K562 (cell line): ENCODE data around the gene ARSK. TPM values are rescaled to one million over a fixed set of nuclear protein-coding genes. Genes with fewer than 3 reads are reported as not detected.

ENCODE experiments used
- ATAC-seq: fragments of 200-7000 bp; cut with Tn5 transposase; 3 replicates; pipeline ENCODE4 v1.9.1; 2020; ENCODE audit warnings: moderate library complexity
- BruUV-seq: library from RNA; stranded (reverse); fragments of 400-500 nt; replicated peaks from 2 replicates; lab custom pipeline; 2021; lab: Mats Ljungman, UMichigan
- CTCF ChIA-PET: fragments of 300-600 bp; formaldehyde crosslinking; extraction: SDS; loops from one replicate; lab custom pipeline; 2021; ENCODE audit warnings: low intra/inter-chr PET ratio; lab: Yijun Ruan, JAX
- POLR2A ChIA-PET: fragments of 300-600, 350-650 bp; sonication (Branson Sonifier 250); formaldehyde crosslinking; extraction: SDS; loops from one replicate; lab custom pipeline; 2021; ENCODE audit warnings: antibody characterized with exemption, inconsistent platforms; lab: Yijun Ruan, JAX
- DNase-seq, 4 experiments: peaks; one replicate each; pipeline versions ENCODE4 v3.0.0 to v3.0.0-alpha.2; 2011 to 2018; ENCODE audit warnings: low spot score in 3 of 4, mixed read lengths in 3 of 4; ENCODE audit errors: extremely low read depth in 1 of 4
- FAIRE-seq: peaks from 2 replicates; lab custom pipeline; 2011; peaks lifted over from hg19 to GRCh38; lab: Jason Lieb, UNC
- H2AFZ ChIP-seq: 2 replicates; pipeline ENCODE4 v1.6.0; 2011; ENCODE audit warnings: low read depth, low read length, control low read depth, inconsistent platforms
- H3K27ac ChIP-seq: fragments of 200-600 bp; 3 replicates; pipeline ENCODE4 v1.8.0; 2011; ENCODE audit warnings: low read depth, mild to moderate bottlenecking, control low read depth, inconsistent platforms, low read length, moderate library complexity, mixed read lengths; ENCODE audit errors: extremely low read depth
- H3K27me3 ChIP-seq, 2 experiments: fragments of 300-600 bp in 1 of 2; 2 replicates in 1 of 2; 3 replicates in 1 of 2; pipeline versions ENCODE4 v1.6.0 to v1.8.0; 2011; ENCODE audit warnings: inconsistent platforms in 2 of 2, low read length in 2 of 2, mild to moderate bottlenecking in 1 of 2, mixed read lengths in 1 of 2, moderate library complexity in 1 of 2; ENCODE audit not compliant: control insufficient read depth in 2 of 2, insufficient read depth in 2 of 2
- H3K36me3 ChIP-seq: fragments of 300-600 bp; 3 replicates; pipeline ENCODE4 v1.8.0; 2011; ENCODE audit warnings: mild to moderate bottlenecking, low read length, inconsistent platforms; ENCODE audit not compliant: control insufficient read depth, insufficient read depth
- H3K4me1 ChIP-seq, 2 experiments: fragments of 200-600 bp in 1 of 2; replicated peaks in 1 of 2; 2 replicates in 1 of 2; 3 replicates in 1 of 2; pipeline versions ENCODE4 v1.5.1 to v1.8.0; 2011; ENCODE audit warnings: inconsistent platforms in 2 of 2, low read length in 2 of 2, mild to moderate bottlenecking in 1 of 2, mixed read lengths in 1 of 2, moderate library complexity in 1 of 2; ENCODE audit not compliant: control insufficient read depth in 2 of 2, insufficient read depth in 2 of 2
- H3K4me2 ChIP-seq: 2 replicates; pipeline ENCODE4 v1.6.1; 2011; ENCODE audit warnings: low read length, control low read depth, inconsistent platforms, mixed read lengths; ENCODE audit not compliant: insufficient read depth
- H3K4me3 ChIP-seq: fragments of 200-600 bp; sonication (generic), shearing (Covaris generic); 2 replicates; pipeline ENCODE4 v1.5.1; 2016; ENCODE audit warnings: control low read depth, inconsistent platforms
- H3K79me2 ChIP-seq: fragments of 200-600 bp; 3 replicates; pipeline ENCODE4 v1.8.0; 2011; ENCODE audit warnings: low read length, inconsistent platforms; ENCODE audit not compliant: control insufficient read depth, insufficient read depth
- H3K9ac ChIP-seq, 2 experiments: 2 replicates each; pipeline versions ENCODE4 v1.6.0 to v1.6.1; 2011; ENCODE audit warnings: low read depth in 2 of 2, low read length in 2 of 2, control low read depth in 1 of 2, inconsistent platforms in 1 of 2, mild to moderate bottlenecking in 1 of 2, mixed read lengths in 1 of 2; ENCODE audit not compliant: insufficient read depth in 1 of 2
- H3K9me1 ChIP-seq: one replicate; pipeline ENCODE4 v1.6.0; 2011; ENCODE audit warnings: inconsistent platforms, mild to moderate bottlenecking, low read length, moderate library complexity; ENCODE audit not compliant: control insufficient read depth, insufficient read depth
- H3K9me3 ChIP-seq: replicated peaks from 2 replicates; pipeline ENCODE4 v1.5.1; 2011; ENCODE audit warnings: low read depth, low read length, inconsistent platforms; ENCODE audit not compliant: control insufficient read depth, insufficient read depth
- H4K20me1 ChIP-seq: replicated peaks from 2 replicates; pipeline ENCODE4 v1.6.1; 2011; ENCODE audit warnings: low read length, inconsistent platforms, mixed read lengths; ENCODE audit not compliant: control insufficient read depth, insufficient read depth
- MEF2D ChIP-seq: conservative IDR thresholded peaks from 2 replicates; pipeline ENCODE4 v1.6.1; 2016; ENCODE audit warnings: low read depth, missing genetic modification characterization, missing compliant biosample characterization
- MIER1 ChIP-seq: fragments of 450-650 bp; IDR thresholded peaks from 2 replicates; pipeline ENCODE4 v1.6.1; 2016; ENCODE audit warnings: antibody characterized with exemption, mild to moderate bottlenecking, low read depth
- NFE2L1 ChIP-seq: fragments of 450-650 bp; IDR thresholded peaks from 2 replicates; pipeline ENCODE4 v1.6.1; 2016; ENCODE audit warnings: missing genetic modification characterization, low read depth, mild to moderate bottlenecking, missing compliant biosample characterization, moderate library complexity, borderline replicate concordance
- PML ChIP-seq: IDR thresholded peaks from 2 replicates; pipeline ENCODE4 v1.6.1; 2012; ENCODE audit warnings: low read length, inconsistent platforms
- SMAD3 ChIP-seq: fragments of 450-650 bp; formaldehyde crosslinking; conservative IDR thresholded peaks from 2 replicates; pipeline ENCODE4 v1.4.0; 2020; ENCODE audit warnings: mild to moderate bottlenecking
- SMC3 ChIP-seq: conservative IDR thresholded peaks from 2 replicates; pipeline ENCODE4 v1.6.1; 2011; ENCODE audit warnings: low read depth, low read length, improper control_type of control experiment; ENCODE audit not compliant: insufficient read depth
- WGBS: fragments of 100-300 bp; shearing (Covaris generic); methylation state at CpG from one replicate; pipeline ENCODE4 v1.1.6; 2016; ENCODE audit warnings: low coverage, mixed read lengths; ENCODE audit not compliant: insufficient coverage; ENCODE audit errors: missing lambda C conversion rate; 5-methylcytosine and 5-hydroxymethylcytosine counted together
- in situ Hi-C: fragments of 300-500 bp; cut with MboI; formaldehyde crosslinking; loops from 4 replicates; pipeline ENCODE4 v1.15.0; 2018; ENCODE audit warnings: inconsistent platforms, mixed read lengths
- intact Hi-C: fragments of 100-400 bp; cut with micrococcal nuclease; formaldehyde crosslinking; loops from 2 replicates; pipeline ENCODE4 v1.14.2; 2022
- polyA plus RNA-seq, 8 experiments: library from polyadenylated mRNA; depleted of rRNA in 4 of 8; stranded (reverse) in 5 of 8; unstranded in 3 of 8; fragments of >200 nt; fragmentation: Nextera tagmentation in 2 of 8; fragmentation: Illumina TruSeq in 1 of 8; extraction: Ambion mirVana in 2 of 8; extraction: Trizol in 1 of 8; gene quantifications; 2 replicates each; pipeline versions ENCODE4 v1.2.1 to v1.2.3, GENCODE V29; 2011 to 2014; ENCODE audit warnings: inconsistent platforms in 1 of 8, missing spikeins in 1 of 8
- total RNA-seq, 7 experiments: library from RNA; depleted of rRNA in 6 of 7; stranded (reverse); fragments of >200 nt in 6 of 7; fragmentation: Illumina TruSeq in 2 of 7; extraction: Trizol in 2 of 7; gene quantifications; 2 replicates each; pipeline versions ENCODE4 v1.2.1 to v1.2.3, GENCODE V29; 2011 to 2021; ENCODE audit warnings: low replicate concordance in 1 of 7
- TF ChIP-seq, protein P1 (sequence below): fragments of 450-650 bp; formaldehyde crosslinking; IDR thresholded peaks from 2 replicates; pipeline ENCODE4 v1.4.0; 2022; ENCODE audit warnings: mild to moderate bottlenecking, moderate library complexity
- TF ChIP-seq, protein P2 (sequence below): sonication (generic); formaldehyde crosslinking; IDR thresholded peaks from 2 replicates; pipeline ENCODE4 v1.8.1; 2023; ENCODE audit warnings: mild to moderate bottlenecking, missing genetic modification reagents, moderate library complexity
- TF ChIP-seq, protein P3 (sequence below): sonication (generic); formaldehyde crosslinking; IDR thresholded peaks from 2 replicates; pipeline ENCODE4 v1.8.0; 2022; ENCODE audit warnings: missing genetic modification reagents, mild to moderate bottlenecking, moderate library complexity, borderline replicate concordance

The ARSK gene
- total and polyA plus RNA-seq, 9 of the 15 experiments (the other 6 are each of a cell fraction or from before 2014, with no cell fraction given) = 2.7 to 9.4 (median 7.1) TPM

DNA sequence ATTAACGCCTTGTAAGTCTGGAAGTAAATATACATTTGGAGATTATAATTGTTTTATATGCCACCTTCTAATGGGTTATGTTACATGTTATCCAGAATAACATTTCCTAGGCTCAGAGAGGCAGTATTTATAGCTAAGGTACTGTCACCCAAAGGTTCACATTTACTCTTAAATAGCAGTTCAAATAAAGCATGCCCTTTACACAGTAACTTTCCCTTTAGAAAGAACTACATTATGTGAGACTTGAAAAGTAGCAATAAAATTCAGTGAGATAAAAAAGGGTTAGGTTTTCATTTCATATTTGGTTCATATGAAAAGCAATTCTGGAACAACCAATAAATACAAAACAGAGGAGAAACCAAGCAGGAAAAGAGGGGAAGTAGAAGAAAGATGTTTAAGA is 35.2 kb upstream of the ARSK start:
- TF ChIP-seq, protein P1, sequence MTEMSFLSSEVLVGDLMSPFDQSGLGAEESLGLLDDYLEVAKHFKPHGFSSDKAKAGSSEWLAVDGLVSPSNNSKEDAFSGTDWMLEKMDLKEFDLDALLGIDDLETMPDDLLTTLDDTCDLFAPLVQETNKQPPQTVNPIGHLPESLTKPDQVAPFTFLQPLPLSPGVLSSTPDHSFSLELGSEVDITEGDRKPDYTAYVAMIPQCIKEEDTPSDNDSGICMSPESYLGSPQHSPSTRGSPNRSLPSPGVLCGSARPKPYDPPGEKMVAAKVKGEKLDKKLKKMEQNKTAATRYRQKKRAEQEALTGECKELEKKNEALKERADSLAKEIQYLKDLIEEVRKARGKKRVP = no peak
- TF ChIP-seq NFE2L1 (tag) (no peak), MEF2D (tag) (no peak), SMC3 (no peak), MIER1 (no peak), PML (no peak), SMAD3 (CRISPR knock-in tag) (no peak)
- TF ChIP-seq, protein P2, sequence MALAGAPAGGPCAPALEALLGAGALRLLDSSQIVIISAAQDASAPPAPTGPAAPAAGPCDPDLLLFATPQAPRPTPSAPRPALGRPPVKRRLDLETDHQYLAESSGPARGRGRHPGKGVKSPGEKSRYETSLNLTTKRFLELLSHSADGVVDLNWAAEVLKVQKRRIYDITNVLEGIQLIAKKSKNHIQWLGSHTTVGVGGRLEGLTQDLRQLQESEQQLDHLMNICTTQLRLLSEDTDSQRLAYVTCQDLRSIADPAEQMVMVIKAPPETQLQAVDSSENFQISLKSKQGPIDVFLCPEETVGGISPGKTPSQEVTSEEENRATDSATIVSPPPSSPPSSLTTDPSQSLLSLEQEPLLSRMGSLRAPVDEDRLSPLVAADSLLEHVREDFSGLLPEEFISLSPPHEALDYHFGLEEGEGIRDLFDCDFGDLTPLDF (CRISPR knock-in tag) = no peak
- TF ChIP-seq, protein P3, sequence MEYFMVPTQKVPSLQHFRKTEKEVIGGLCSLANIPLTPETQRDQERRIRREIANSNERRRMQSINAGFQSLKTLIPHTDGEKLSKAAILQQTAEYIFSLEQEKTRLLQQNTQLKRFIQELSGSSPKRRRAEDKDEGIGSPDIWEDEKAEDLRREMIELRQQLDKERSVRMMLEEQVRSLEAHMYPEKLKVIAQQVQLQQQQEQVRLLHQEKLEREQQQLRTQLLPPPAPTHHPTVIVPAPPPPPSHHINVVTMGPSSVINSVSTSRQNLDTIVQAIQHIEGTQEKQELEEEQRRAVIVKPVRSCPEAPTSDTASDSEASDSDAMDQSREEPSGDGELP = no peak
- TF ChIP-seq, all 486 proteins: peak for 0
- intact Hi-C loops = no loop called here
- Histone ChIP-seq H3K4me3 (no peak overlapping the region), H3K27me3 (no peaks in the 10 kb centered on the region), H3K36me3 (peaks cover 77% of the 10 kb centered on the region), H3K79me2 (no peaks in the 10 kb centered on the region), H3K9me3 (no peaks in the 10 kb centered on the region), H4K20me1 (no peaks in the 10 kb centered on the region), H2AFZ (no peak overlapping the region), H3K4me2 (no peak overlapping the region), H3K27ac (no peak overlapping the region), H3K4me1 (no peaks in the 10 kb centered on the region), H3K9ac (no peak overlapping the region), H3K9me1 (no peaks in the 10 kb centered on the region)
- DNase-seq (no peak), ATAC-seq (no peak), FAIRE-seq (no peak)
- in situ Hi-C loops = no loop called here
- ChIA-PET CTCF (no interaction called here), POLR2A (no interaction called here)
- no TSS peak for BruUV-seq
- 94% methylated on average over 1 of the region's 1 CpG for WGBS
